H1 (cell line): Measurements from ENCODE around the gene DYNLL1. TPM values are rescaled to one million over a fixed set of nuclear protein-coding genes. Genes with fewer than 3 reads are reported as not detected.
"Not testable (repeated sequence)": the region's sequence is repeated elsewhere in the genome, so short reads cannot be mapped to it uniquely, and the experiment has no call there.

Source experiments
- CTCF ChIA-PET: fragments of 300-600 bp; sonication (Branson Sonifier 250); formaldehyde crosslinking; loops from one replicate; lab custom pipeline; 2021; ENCODE audit not compliant: partially characterized antibody; lab: Charles Lee
- POLR2A ChIA-PET: fragments of 300-600 bp; sonication (Branson Sonifier 250); formaldehyde crosslinking; loops from one replicate; lab custom pipeline; 2021; ENCODE audit warnings: inconsistent platforms; ENCODE audit not compliant: partially characterized antibody; lab: Charles Lee
- DNase-seq, 2 experiments: peaks; one replicate each; pipeline versions ENCODE4 v3.0.0 to v3.0.0-alpha.2; 2010 to 2022; ENCODE audit warnings: low spot score in 2 of 2, low read depth in 1 of 2, mixed read lengths in 1 of 2
- FAIRE-seq: peaks from 2 replicates; lab custom pipeline; 2011; peaks lifted over from hg19 to GRCh38; lab: Jason Lieb, UNC
- H2AFZ ChIP-seq: 2 replicates; pipeline ENCODE4 v1.8.1; 2012; ENCODE audit warnings: low read length, inconsistent platforms
- H2AK5ac ChIP-seq: 2 replicates; pipeline ENCODE4 v1.6.1; 2013; ENCODE audit warnings: low read depth, low read length
- H2BK120ac ChIP-seq: replicated peaks from 2 replicates; pipeline ENCODE3; 2013; ENCODE audit warnings: low read depth, low read length, inconsistent platforms
- H2BK12ac ChIP-seq: 2 replicates; pipeline ENCODE4 v1.6.1; 2013; ENCODE audit warnings: low read depth, low read length
- H2BK15ac ChIP-seq: 2 replicates; pipeline ENCODE4 v1.6.1; 2013; ENCODE audit warnings: low read length
- H2BK20ac ChIP-seq: 2 replicates; pipeline ENCODE4 v1.6.1; 2013; ENCODE audit warnings: low read length
- H2BK5ac ChIP-seq: 2 replicates; pipeline ENCODE4 v1.6.1; 2013; ENCODE audit warnings: low read depth, low read length
- H3K14ac ChIP-seq: 2 replicates; pipeline ENCODE4 v1.6.1; 2013; ENCODE audit warnings: inconsistent platforms; ENCODE audit not compliant: insufficient read length
- H3K18ac ChIP-seq: 2 replicates; pipeline ENCODE4 v1.6.1; 2013; ENCODE audit warnings: low read length; ENCODE audit errors: extremely low read depth
- H3K23ac ChIP-seq: 2 replicates; pipeline ENCODE4 v1.6.1; 2013; ENCODE audit warnings: inconsistent platforms; ENCODE audit not compliant: insufficient read length
- H3K23me2 ChIP-seq: 2 replicates; pipeline ENCODE4 v1.6.1; 2013; ENCODE audit warnings: low read depth, low read length
- H3K27ac ChIP-seq: 2 replicates; pipeline ENCODE4 v1.6.1; 2011; ENCODE audit warnings: low read depth, low read length, inconsistent platforms
- H3K27me3 ChIP-seq, 4 experiments: replicated peaks in 1 of 4; 1 replicate in 1 of 4; 2 replicates in 3 of 4; pipeline versions ENCODE4 v1.6.1 to v1.8.1; 2011 to 2013; ENCODE audit warnings: low read length in 3 of 4, mild to moderate bottlenecking in 3 of 4, inconsistent platforms in 2 of 4, mixed read lengths in 2 of 4, moderate library complexity in 1 of 4; ENCODE audit not compliant: control insufficient read depth in 3 of 4, insufficient read depth in 3 of 4; ENCODE audit errors: extremely low read depth in 1 of 4
- H3K36me3 ChIP-seq, 4 experiments: 2 replicates each; pipeline versions ENCODE4 v1.6.1 to v1.8.1; 2011 to 2013; ENCODE audit warnings: mild to moderate bottlenecking in 4 of 4, low read length in 3 of 4, moderate library complexity in 2 of 4, control low read depth in 1 of 4, inconsistent platforms in 1 of 4; ENCODE audit not compliant: insufficient read depth in 4 of 4, control insufficient read depth in 2 of 4
- H3K4ac ChIP-seq: replicated peaks from 2 replicates; pipeline ENCODE3; 2013; ENCODE audit warnings: low read length, low read depth, mixed read lengths, inconsistent platforms; ENCODE audit not compliant: insufficient read length
- H3K4me1 ChIP-seq, 4 experiments: replicated peaks in 1 of 4; 1 replicate in 1 of 4; 2 replicates in 3 of 4; pipeline versions ENCODE4 v1.6.1 to v1.8.1; 2011 to 2013; ENCODE audit warnings: low read length in 3 of 4, inconsistent platforms in 2 of 4, mixed read lengths in 1 of 4; ENCODE audit not compliant: insufficient read depth in 4 of 4, control insufficient read depth in 3 of 4
- H3K4me2 ChIP-seq, 2 experiments: 2 replicates each; pipeline versions ENCODE4 v1.6.1 to v1.8.1; 2011 to 2013; ENCODE audit warnings: low read depth in 2 of 2, low read length in 2 of 2, control low read depth in 1 of 2, inconsistent platforms in 1 of 2, mild to moderate bottlenecking in 1 of 2; ENCODE audit not compliant: insufficient read depth in 1 of 2
- H3K4me3 ChIP-seq, 4 experiments: fragments of 200-600, 300-600 bp in 1 of 4; sonication (generic), shearing (Covaris generic), sonication (Bioruptor Twin) in 1 of 4; 2 replicates each; pipeline versions ENCODE4 v1.5.1 to v1.8.1; 2011 to 2016; ENCODE audit warnings: low read length in 4 of 4, low read depth in 3 of 4, control low read depth in 2 of 4, inconsistent platforms in 2 of 4, mild to moderate bottlenecking in 2 of 4, mixed read lengths in 1 of 4, moderate library complexity in 1 of 4; ENCODE audit not compliant: insufficient read depth in 2 of 4; ENCODE audit errors: extremely low read depth in 1 of 4
- H3K56ac ChIP-seq: replicated peaks from 2 replicates; pipeline ENCODE3; 2013; ENCODE audit warnings: low read depth, mild to moderate bottlenecking, mixed read lengths, low read length, inconsistent platforms; ENCODE audit not compliant: insufficient read length
- H3K79me1 ChIP-seq: 2 replicates; pipeline ENCODE4 v1.6.1; 2013; ENCODE audit warnings: low read depth, low read length, control low read depth
- H3K79me2 ChIP-seq, 2 experiments: 2 replicates each; pipeline versions ENCODE4 v1.6.1 to v1.8.1; 2012 to 2013; ENCODE audit warnings: low read length in 2 of 2, mild to moderate bottlenecking in 2 of 2, inconsistent platforms in 1 of 2; ENCODE audit not compliant: insufficient read depth in 2 of 2, control insufficient read depth in 1 of 2
- H3K9ac ChIP-seq, 4 experiments: replicated peaks in 1 of 4; 1 replicate in 1 of 4; 2 replicates in 3 of 4; pipeline versions ENCODE4 v1.6.1 to v1.8.1; 2011 to 2013; ENCODE audit warnings: low read depth in 3 of 4, low read length in 3 of 4, control low read depth in 2 of 4, mild to moderate bottlenecking in 2 of 4, moderate library complexity in 2 of 4, inconsistent platforms in 1 of 4; ENCODE audit errors: extremely low read depth in 1 of 4
- H3K9me3 ChIP-seq, 2 experiments: 2 replicates each; pipeline versions ENCODE4 v1.6.1 to v1.8.1; 2012 to 2013; ENCODE audit warnings: mild to moderate bottlenecking in 2 of 2, moderate library complexity in 2 of 2, control low read depth in 1 of 2, inconsistent platforms in 1 of 2, low read depth in 1 of 2, low read length in 1 of 2, mixed read lengths in 1 of 2; ENCODE audit not compliant: insufficient read depth in 2 of 2
- H4K20me1 ChIP-seq, 2 experiments: replicated peaks in 1 of 2; 2 replicates each; pipeline versions ENCODE3 to v1.8.1; 2011 to 2013; ENCODE audit warnings: inconsistent platforms in 2 of 2, low read length in 2 of 2, mild to moderate bottlenecking in 1 of 2; ENCODE audit not compliant: insufficient read depth in 2 of 2, control insufficient read depth in 1 of 2
- H4K5ac ChIP-seq: 2 replicates; pipeline ENCODE4 v1.6.1; 2013; ENCODE audit warnings: low read length, low read depth, mixed read lengths, inconsistent platforms; ENCODE audit not compliant: insufficient read length
- H4K8ac ChIP-seq: 2 replicates; pipeline ENCODE4 v1.8.0; 2013; ENCODE audit warnings: mild to moderate bottlenecking, moderate library complexity, low read length, inconsistent platforms; ENCODE audit not compliant: insufficient read depth; ENCODE audit errors: extremely low read depth
- H4K91ac ChIP-seq: replicated peaks from 2 replicates; pipeline ENCODE3; 2013; ENCODE audit warnings: low read length, mixed read lengths, inconsistent platforms; ENCODE audit not compliant: insufficient read length
- polyA plus RNA-seq, 7 experiments: library from polyadenylated mRNA; depleted of rRNA in 3 of 7; stranded (reverse) in 5 of 7; unstranded in 2 of 7; fragments of >200 nt in 5 of 7; fragments of 200-250 nt in 2 of 7; gene quantifications; 1 replicate in 5 of 7; 2 replicates in 1 of 7; 4 replicates in 1 of 7; pipeline versions ENCODE4 v1.2.1 to v1.2.3, GENCODE V29; 2011 to 2013; ENCODE audit warnings: missing spikeins in 2 of 7, mixed read lengths in 2 of 7
- total RNA-seq: library from RNA; stranded (reverse); fragmentation: NEBNext Ultra II Directional; extraction: Animal tissue kit (Norgen Biotek cat#: 25700); gene quantifications from 2 replicates; pipeline ENCODE4 v1.2.1, GENCODE V29; 2021

DYNLL1 gene
- total and polyA plus RNA-seq, 2 of the 8 experiments (the other 6 are each of a cell fraction or from before 2014, with no cell fraction given): 423 to 488 TPM

- H2AFZ ChIP-seq: not testable (repeated sequence)
- CTCF ChIA-PET: interaction anchor here (0.7 kb wide), 1 partner anchor 463 kb away, joined by 3 read pairs; no protein-coding TSS in a partner anchor
These were observed 34.5 kb downstream of the DYNLL1 start for GRCh38 chr12:120530418-120530761.

More at GRCh38 chr12:120530418-120530761, 34.5 kb downstream of the DYNLL1 start:
- peaks cover 6 to 11% of the 10 kb centered on the region in 2 experiments; a peak in 3 of 4 replicates for H3K79me2 ChIP-seq
- not testable (repeated sequence) for H2AK5ac ChIP-seq, H3K56ac ChIP-seq, H3K36me3 ChIP-seq, DNase-seq, H3K4me3 ChIP-seq, H3K23ac ChIP-seq, H3K4me2 ChIP-seq, H2BK5ac ChIP-seq, H4K91ac ChIP-seq, H3K27me3 ChIP-seq, H3K27ac ChIP-seq, H3K14ac ChIP-seq, H2BK120ac ChIP-seq, H2BK12ac ChIP-seq, H4K8ac ChIP-seq, H3K18ac ChIP-seq, H3K79me1 ChIP-seq, H3K9ac ChIP-seq, H2BK15ac ChIP-seq, H3K23me2 ChIP-seq, H3K4ac ChIP-seq, H3K4me1 ChIP-seq, H4K20me1 ChIP-seq, H4K5ac ChIP-seq, H3K9me3 ChIP-seq, H2BK20ac ChIP-seq, FAIRE-seq
- POLR2A ChIA-PET: interaction anchor here (0.9 to 7.2 kb wide), 3 partner anchors 8 to 60 kb away, joined by 3 to 78 read pairs (median 7); partner anchors contain the start of genes DYNLL1 and SRSF9
